UCSD-AML1 (cell line): ENCODE measurements around the gene TIMP2.
"Not testable (repeated sequence)": the region's sequence is repeated elsewhere in the genome, so short reads cannot be mapped to it uniquely, and the experiment has no call there.

ENCODE experiments used
- DNase-seq: peaks from one replicate; lab custom pipeline; 2025; ENCODE audit not compliant: unreplicated experiment; lab: John Stamatoyannopoulos, UW

TIMP2 gene

GRCh38 chr17:78957128-78957527, 31.9 kb upstream of the TIMP2 start:
- DNase-seq, result no peak

- DNase-seq, result no peak
Measured at GRCh38 chr17:78956254-78956653, 31.1 kb upstream of the TIMP2 start.

GRCh38 chr17:78954684-78955083, 29.5 kb upstream of the TIMP2 start:
- no peak for DNase-seq

GRCh38 chr17:78953356-78954350, 28.5 kb upstream of the TIMP2 start:
- no peak for DNase-seq

GRCh38 chr17:78952706-78953105, 27.5 kb upstream of the TIMP2 start:
- DNase-seq, result no peak

- no peak for DNase-seq
Measured at GRCh38 chr17:78951967-78952551, 26.9 kb upstream of the TIMP2 start.

- no peak for DNase-seq
Measured at GRCh38 chr17:78950870-78951269, 25.7 kb upstream of the TIMP2 start.

GRCh38 chr17:78947235-78948149, 22.3 kb upstream of the TIMP2 start:
- no peak for DNase-seq

GRCh38 chr17:78946631-78947030, 21.4 kb upstream of the TIMP2 start:
- no peak for DNase-seq

- no peak for DNase-seq
Measured at GRCh38 chr17:78946131-78946530, 20.9 kb upstream of the TIMP2 start.

GRCh38 chr17:78945455-78945854, 20.3 kb upstream of the TIMP2 start:
- not testable (repeated sequence) for DNase-seq

- DNase-seq, result no peak
Measured at GRCh38 chr17:78944956-78945355, 19.8 kb upstream of the TIMP2 start.

GRCh38 chr17:78944026-78944425, 18.8 kb upstream of the TIMP2 start:
- DNase-seq, result no peak

GRCh38 chr17:78940708-78941107, 15.5 kb upstream of the TIMP2 start:
- DNase-seq, result no peak

- no peak for DNase-seq
Measured at GRCh38 chr17:78940258-78940657, 15.1 kb upstream of the TIMP2 start.

GRCh38 chr17:78939615-78940014, 14.4 kb upstream of the TIMP2 start:
- no peak for DNase-seq

GRCh38 chr17:78937561-78937960, 12.4 kb upstream of the TIMP2 start:
- DNase-seq, result no peak

- no peak for DNase-seq
Measured at GRCh38 chr17:78935419-78936323, 10.5 kb upstream of the TIMP2 start.

- DNase-seq, result no peak
Measured at GRCh38 chr17:78934681-78935418, 9.7 kb upstream of the TIMP2 start.
